GM23338 (cell line): Measurements from ENCODE around the gene PDCD10. TPM values are rescaled to one million over a fixed set of nuclear protein-coding genes. Genes with fewer than 3 reads are reported as not detected.

Source experiments
- ATAC-seq: fragments of 200-7000 bp; cut with Tn5 transposase; 3 replicates; pipeline ENCODE4 v1.9.1; 2020
- DNase-seq: peaks from one replicate; pipeline ENCODE4 v3.0.0-alpha.2; 2015; ENCODE audit warnings: low spot score
- H2AFZ ChIP-seq: fragments of 200-600 bp; sonication (generic); 2 replicates; pipeline ENCODE4 v1.8.0; 2016; ENCODE audit warnings: antibody characterized with exemption, mild to moderate bottlenecking, moderate library complexity
- H3F3A ChIP-seq: fragments of 200-600 bp; sonication (generic); replicated peaks from 2 replicates; pipeline ENCODE4 v1.8.0; 2017; ENCODE audit warnings: antibody characterized with exemption, mixed run types, low read depth
- H3K27ac ChIP-seq: fragments of 200-600 bp; sonication (generic); 2 replicates; pipeline ENCODE4 v1.6.1; 2016; ENCODE audit warnings: low read depth
- H3K27me3 ChIP-seq: fragments of 200-600 bp; sonication (generic); 2 replicates; pipeline ENCODE4 v1.8.0; 2016; ENCODE audit warnings: mild to moderate bottlenecking, mixed run types, moderate library complexity; ENCODE audit not compliant: insufficient read depth
- H3K36me3 ChIP-seq: fragments of 200-600 bp; sonication (generic); 2 replicates; pipeline ENCODE4 v1.8.0; 2016; ENCODE audit warnings: mild to moderate bottlenecking; ENCODE audit not compliant: insufficient read depth
- H3K4me1 ChIP-seq: fragments of 200-600 bp; sonication (generic); 2 replicates; pipeline ENCODE4 v1.8.0; 2016; ENCODE audit warnings: mild to moderate bottlenecking, moderate library complexity; ENCODE audit not compliant: insufficient read depth
- H3K4me2 ChIP-seq: fragments of 200-600 bp; sonication (generic); 2 replicates; pipeline ENCODE4 v1.7.1; 2017; ENCODE audit warnings: mixed run types
- H3K4me3 ChIP-seq: fragments of 200-600 bp; sonication (generic); 2 replicates; pipeline ENCODE4 v1.6.1; 2016; ENCODE audit warnings: mixed run types
- H3K79me2 ChIP-seq: fragments of 200-600 bp; sonication (generic); replicated peaks from 2 replicates; pipeline ENCODE4 v1.8.0; 2017; ENCODE audit warnings: mild to moderate bottlenecking; ENCODE audit not compliant: insufficient read depth
- H3K9me2 ChIP-seq: fragments of 200-600 bp; sonication (generic); 2 replicates; pipeline ENCODE4 v1.8.0; 2017; ENCODE audit not compliant: insufficient read depth
- H4K20me1 ChIP-seq: fragments of 200-600 bp; sonication (generic); replicated peaks from 2 replicates; pipeline ENCODE4 v1.8.0; 2017; ENCODE audit warnings: mild to moderate bottlenecking; ENCODE audit not compliant: insufficient read depth
- H3K27ac Mint-ChIP-seq: 2 replicates; pipeline ENCODE4 v1.8.0; 2020; ENCODE audit warnings: inconsistent platforms, mild to moderate bottlenecking, moderate library complexity, mixed read lengths
- H3K27me3 Mint-ChIP-seq: 3 replicates; pipeline ENCODE4 v1.8.0; 2022; ENCODE audit warnings: low read depth, mild to moderate bottlenecking, moderate library complexity, mixed read lengths, inconsistent platforms; ENCODE audit not compliant: insufficient read depth, poor library complexity
- H3K36me3 Mint-ChIP-seq: 3 replicates; pipeline ENCODE4 v1.8.0; 2021; ENCODE audit warnings: low read depth, mild to moderate bottlenecking, inconsistent platforms, moderate library complexity, mixed read lengths
- H3K4me1 Mint-ChIP-seq: 3 replicates; pipeline ENCODE4 v1.8.0; 2020; ENCODE audit warnings: mild to moderate bottlenecking, inconsistent platforms, mixed read lengths
- H3K4me3 Mint-ChIP-seq: 3 replicates; pipeline ENCODE4 v1.8.0; 2021; ENCODE audit warnings: moderate library complexity, mild to moderate bottlenecking, inconsistent platforms, mixed read lengths
- H3K9me3 Mint-ChIP-seq: 3 replicates; pipeline ENCODE4 v1.8.0; 2020; ENCODE audit warnings: moderate library complexity, mild to moderate bottlenecking, inconsistent platforms, mixed read lengths
- CREB1 ChIP-seq: fragments of 250-450 bp; sonication (Bioruptor Pico); IDR thresholded peaks from 2 replicates; pipeline ENCODE4 v1.5.0; 2020; ENCODE audit warnings: low read depth, mild to moderate bottlenecking, moderate library complexity
- EZH2 ChIP-seq: fragments of 200-600 bp; sonication (generic); IDR thresholded peaks from one replicate; pipeline ENCODE4 v1.8.0; 2017; ENCODE audit warnings: antibody characterized with exemption, mild to moderate bottlenecking, low read depth; ENCODE audit not compliant: unreplicated experiment
- EZH2phosphoT487 ChIP-seq: fragments of 200-600 bp; sonication (generic); IDR thresholded peaks from one replicate; pipeline ENCODE4 v1.8.1; 2018; ENCODE audit warnings: antibody characterized with exemption; ENCODE audit not compliant: unreplicated experiment
- JUNB ChIP-seq: IDR thresholded peaks from one replicate; pipeline ENCODE4 v1.6.1; 2016; ENCODE audit warnings: antibody characterized with exemption; ENCODE audit not compliant: unreplicated experiment
- NANOG ChIP-seq: IDR thresholded peaks from 2 replicates; pipeline ENCODE4 v1.6.1; 2016; ENCODE audit warnings: antibody characterized with exemption, borderline replicate concordance
- POLR2AphosphoS5 ChIP-seq: IDR thresholded peaks from 2 replicates; pipeline ENCODE4 v1.6.1; 2016; ENCODE audit warnings: antibody characterized with exemption, low read depth
- STAT1 ChIP-seq: IDR thresholded peaks from one replicate; pipeline ENCODE4 v1.6.1; 2016; ENCODE audit warnings: antibody characterized with exemption; ENCODE audit not compliant: unreplicated experiment
- ZNF114 ChIP-seq: fragments of 250-450 bp; sonication (Bioruptor Pico); IDR thresholded peaks from 2 replicates; pipeline ENCODE4 v1.5.0; 2020; ENCODE audit warnings: mild to moderate bottlenecking, moderate library complexity
- ZNF331 ChIP-seq: fragments of 250-450 bp; sonication (Bioruptor Pico); IDR thresholded peaks from 2 replicates; pipeline ENCODE4 v1.5.0; 2020; ENCODE audit warnings: low read depth, mild to moderate bottlenecking, moderate library complexity
- polyA plus RNA-seq: library from polyadenylated mRNA; unstranded; fragments of >200 nt; fragmentation: Nextera tagmentation; extraction: Ambion mirVana; gene quantifications from 2 replicates; pipeline ENCODE4 v1.2.1, GENCODE V29; 2016
- total RNA-seq: library from RNA; depleted of rRNA; stranded (reverse); fragments of >200 nt; shearing (Covaris generic); gene quantifications from 2 replicates; pipeline ENCODE4 v1.2.3, GENCODE V29; 2014
- TF ChIP-seq, protein P1 (sequence below), 2 experiments: fragments of 200-600 bp in 1 of 2; sonication (generic) in 1 of 2; conservative IDR thresholded peaks; 2 replicates each; pipeline versions ENCODE4 v1.5.1 to v1.6.1; 2016 to 2017; ENCODE audit warnings: antibody characterized with exemption in 2 of 2, low read depth in 2 of 2, mild to moderate bottlenecking in 2 of 2, moderate library complexity in 1 of 2
- TF ChIP-seq, protein P2 (sequence below): fragments of 250-450 bp; sonication (Bioruptor Pico); IDR thresholded peaks from 2 replicates; pipeline ENCODE4 v1.5.0; 2020; ENCODE audit warnings: mild to moderate bottlenecking, moderate library complexity
- TF ChIP-seq, protein P3 (sequence below): IDR thresholded peaks from 2 replicates; pipeline ENCODE4 v1.6.1; 2016; ENCODE audit warnings: antibody characterized with exemption
- TF ChIP-seq, protein P4 (sequence below): IDR thresholded peaks from one replicate; pipeline ENCODE4 v1.6.1; 2018; ENCODE audit warnings: antibody characterized with exemption; ENCODE audit not compliant: unreplicated experiment

The PDCD10 gene
- total and polyA plus RNA-seq, 2 experiments from 2014 or later, result 95.2 to 125 TPM

DNA sequence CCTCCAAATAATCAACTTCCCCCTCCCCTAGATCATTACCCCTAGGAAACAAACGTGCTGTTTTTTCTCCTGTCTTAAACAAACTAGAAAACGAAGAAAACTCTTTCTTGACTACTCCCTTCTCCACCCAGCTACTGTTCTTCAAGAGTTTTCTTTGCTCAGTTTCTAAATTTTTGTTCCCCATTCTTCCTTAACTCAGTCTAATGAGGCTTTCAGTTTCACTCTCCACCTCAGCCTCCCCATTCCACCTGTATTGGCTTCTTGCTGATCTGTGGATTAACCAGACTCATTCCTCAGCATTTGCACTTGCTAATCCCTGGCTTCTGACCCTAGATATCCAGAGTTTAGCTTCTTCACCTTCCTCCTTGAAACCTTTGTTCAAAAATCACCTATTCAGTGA lies 27.6 kb upstream of the PDCD10 start:
- DNase-seq (no peak), ATAC-seq (no peak)
- H3K36me3 ChIP-seq, result no peaks in the 10 kb centered on the region
- Mint-ChIP-seq H3K27me3 (no peaks in the 10 kb centered on the region), H3K4me3 (no peak overlapping the region), H3K36me3 (peaks cover 24% of the 10 kb centered on the region), H3K9me3 (peaks cover 24% of the 10 kb centered on the region), H3K4me1 (no peaks in the 10 kb centered on the region), H3K27ac (no peak overlapping the region)
- no peaks in the 10 kb centered on the region for H3K4me1 ChIP-seq
- H3K27ac ChIP-seq, result no peak overlapping the region
- no peaks in the 10 kb centered on the region for H3K79me2 ChIP-seq
- H4K20me1 ChIP-seq, result 0 out of 2 replicates have a peak, but pooled peaks cover 4% of the 10 kb centered on the region
- no peak overlapping the region for H2AFZ ChIP-seq
- TF ChIP-seq, protein P1, sequence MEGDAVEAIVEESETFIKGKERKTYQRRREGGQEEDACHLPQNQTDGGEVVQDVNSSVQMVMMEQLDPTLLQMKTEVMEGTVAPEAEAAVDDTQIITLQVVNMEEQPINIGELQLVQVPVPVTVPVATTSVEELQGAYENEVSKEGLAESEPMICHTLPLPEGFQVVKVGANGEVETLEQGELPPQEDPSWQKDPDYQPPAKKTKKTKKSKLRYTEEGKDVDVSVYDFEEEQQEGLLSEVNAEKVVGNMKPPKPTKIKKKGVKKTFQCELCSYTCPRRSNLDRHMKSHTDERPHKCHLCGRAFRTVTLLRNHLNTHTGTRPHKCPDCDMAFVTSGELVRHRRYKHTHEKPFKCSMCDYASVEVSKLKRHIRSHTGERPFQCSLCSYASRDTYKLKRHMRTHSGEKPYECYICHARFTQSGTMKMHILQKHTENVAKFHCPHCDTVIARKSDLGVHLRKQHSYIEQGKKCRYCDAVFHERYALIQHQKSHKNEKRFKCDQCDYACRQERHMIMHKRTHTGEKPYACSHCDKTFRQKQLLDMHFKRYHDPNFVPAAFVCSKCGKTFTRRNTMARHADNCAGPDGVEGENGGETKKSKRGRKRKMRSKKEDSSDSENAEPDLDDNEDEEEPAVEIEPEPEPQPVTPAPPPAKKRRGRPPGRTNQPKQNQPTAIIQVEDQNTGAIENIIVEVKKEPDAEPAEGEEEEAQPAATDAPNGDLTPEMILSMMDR (conservative IDR thresholded peaks at IDR 0.05; ENCODE audit: low read depth in 2 of 2), result no peak
- TF ChIP-seq ZNF331 (CRISPR knock-in tag), result no peak
- TF ChIP-seq EZH2, result no peak
- TF ChIP-seq, protein P2, sequence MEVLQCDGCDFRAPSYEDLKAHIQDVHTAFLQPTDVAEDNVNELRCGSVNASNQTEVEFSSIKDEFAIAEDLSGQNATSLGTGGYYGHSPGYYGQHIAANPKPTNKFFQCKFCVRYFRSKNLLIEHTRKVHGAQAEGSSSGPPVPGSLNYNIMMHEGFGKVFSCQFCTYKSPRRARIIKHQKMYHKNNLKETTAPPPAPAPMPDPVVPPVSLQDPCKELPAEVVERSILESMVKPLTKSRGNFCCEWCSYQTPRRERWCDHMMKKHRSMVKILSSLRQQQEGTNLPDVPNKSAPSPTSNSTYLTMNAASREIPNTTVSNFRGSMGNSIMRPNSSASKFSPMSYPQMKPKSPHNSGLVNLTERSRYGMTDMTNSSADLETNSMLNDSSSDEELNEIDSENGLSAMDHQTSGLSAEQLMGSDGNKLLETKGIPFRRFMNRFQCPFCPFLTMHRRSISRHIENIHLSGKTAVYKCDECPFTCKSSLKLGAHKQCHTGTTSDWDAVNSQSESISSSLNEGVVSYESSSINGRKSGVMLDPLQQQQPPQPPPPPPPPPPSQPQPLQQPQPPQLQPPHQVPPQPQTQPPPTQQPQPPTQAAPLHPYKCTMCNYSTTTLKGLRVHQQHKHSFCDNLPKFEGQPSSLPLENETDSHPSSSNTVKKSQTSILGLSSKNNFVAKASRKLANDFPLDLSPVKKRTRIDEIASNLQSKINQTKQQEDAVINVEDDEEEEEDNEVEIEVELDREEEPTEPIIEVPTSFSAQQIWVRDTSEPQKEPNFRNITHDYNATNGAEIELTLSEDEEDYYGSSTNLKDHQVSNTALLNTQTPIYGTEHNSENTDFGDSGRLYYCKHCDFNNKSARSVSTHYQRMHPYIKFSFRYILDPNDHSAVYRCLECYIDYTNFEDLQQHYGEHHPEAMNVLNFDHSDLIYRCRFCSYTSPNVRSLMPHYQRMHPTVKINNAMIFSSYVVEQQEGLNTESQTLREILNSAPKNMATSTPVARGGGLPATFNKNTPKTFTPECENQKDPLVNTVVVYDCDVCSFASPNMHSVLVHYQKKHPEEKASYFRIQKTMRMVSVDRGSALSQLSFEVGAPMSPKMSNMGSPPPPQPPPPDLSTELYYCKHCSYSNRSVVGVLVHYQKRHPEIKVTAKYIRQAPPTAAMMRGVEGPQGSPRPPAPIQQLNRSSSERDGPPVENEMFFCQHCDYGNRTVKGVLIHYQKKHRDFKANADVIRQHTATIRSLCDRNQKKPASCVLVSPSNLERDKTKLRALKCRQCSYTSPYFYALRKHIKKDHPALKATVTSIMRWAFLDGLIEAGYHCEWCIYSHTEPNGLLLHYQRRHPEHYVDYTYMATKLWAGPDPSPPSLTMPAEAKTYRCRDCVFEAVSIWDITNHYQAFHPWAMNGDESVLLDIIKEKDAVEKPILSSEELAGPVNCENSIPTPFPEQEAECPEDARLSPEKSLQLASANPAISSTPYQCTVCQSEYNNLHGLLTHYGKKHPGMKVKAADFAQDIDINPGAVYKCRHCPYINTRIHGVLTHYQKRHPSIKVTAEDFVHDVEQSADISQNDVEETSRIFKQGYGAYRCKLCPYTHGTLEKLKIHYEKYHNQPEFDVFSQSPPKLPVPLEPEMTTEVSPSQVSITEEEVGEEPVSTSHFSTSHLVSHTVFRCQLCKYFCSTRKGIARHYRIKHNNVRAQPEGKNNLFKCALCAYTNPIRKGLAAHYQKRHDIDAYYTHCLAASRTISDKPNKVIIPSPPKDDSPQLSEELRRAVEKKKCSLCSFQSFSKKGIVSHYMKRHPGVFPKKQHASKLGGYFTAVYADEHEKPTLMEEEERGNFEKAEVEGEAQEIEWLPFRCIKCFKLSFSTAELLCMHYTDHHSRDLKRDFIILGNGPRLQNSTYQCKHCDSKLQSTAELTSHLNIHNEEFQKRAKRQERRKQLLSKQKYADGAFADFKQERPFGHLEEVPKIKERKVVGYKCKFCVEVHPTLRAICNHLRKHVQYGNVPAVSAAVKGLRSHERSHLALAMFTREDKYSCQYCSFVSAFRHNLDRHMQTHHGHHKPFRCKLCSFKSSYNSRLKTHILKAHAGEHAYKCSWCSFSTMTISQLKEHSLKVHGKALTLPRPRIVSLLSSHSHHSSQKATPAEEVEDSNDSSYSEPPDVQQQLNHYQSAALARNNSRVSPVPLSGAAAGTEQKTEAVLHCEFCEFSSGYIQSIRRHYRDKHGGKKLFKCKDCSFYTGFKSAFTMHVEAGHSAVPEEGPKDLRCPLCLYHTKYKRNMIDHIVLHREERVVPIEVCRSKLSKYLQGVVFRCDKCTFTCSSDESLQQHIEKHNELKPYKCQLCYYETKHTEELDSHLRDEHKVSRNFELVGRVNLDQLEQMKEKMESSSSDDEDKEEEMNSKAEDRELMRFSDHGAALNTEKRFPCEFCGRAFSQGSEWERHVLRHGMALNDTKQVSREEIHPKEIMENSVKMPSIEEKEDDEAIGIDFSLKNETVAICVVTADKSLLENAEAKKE (CRISPR knock-in tag), result no peak
- TF ChIP-seq ZNF114, result no peak
- TF ChIP-seq STAT1, result no peak
- no peak for TF ChIP-seq JUNB
- no peak for TF ChIP-seq NANOG
- no peak for TF ChIP-seq POLR2AphosphoS5
- TF ChIP-seq, protein P3, sequence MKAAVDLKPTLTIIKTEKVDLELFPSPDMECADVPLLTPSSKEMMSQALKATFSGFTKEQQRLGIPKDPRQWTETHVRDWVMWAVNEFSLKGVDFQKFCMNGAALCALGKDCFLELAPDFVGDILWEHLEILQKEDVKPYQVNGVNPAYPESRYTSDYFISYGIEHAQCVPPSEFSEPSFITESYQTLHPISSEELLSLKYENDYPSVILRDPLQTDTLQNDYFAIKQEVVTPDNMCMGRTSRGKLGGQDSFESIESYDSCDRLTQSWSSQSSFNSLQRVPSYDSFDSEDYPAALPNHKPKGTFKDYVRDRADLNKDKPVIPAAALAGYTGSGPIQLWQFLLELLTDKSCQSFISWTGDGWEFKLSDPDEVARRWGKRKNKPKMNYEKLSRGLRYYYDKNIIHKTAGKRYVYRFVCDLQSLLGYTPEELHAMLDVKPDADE, result no peak
- no peak for TF ChIP-seq EZH2phosphoT487
- TF ChIP-seq, protein P4, sequence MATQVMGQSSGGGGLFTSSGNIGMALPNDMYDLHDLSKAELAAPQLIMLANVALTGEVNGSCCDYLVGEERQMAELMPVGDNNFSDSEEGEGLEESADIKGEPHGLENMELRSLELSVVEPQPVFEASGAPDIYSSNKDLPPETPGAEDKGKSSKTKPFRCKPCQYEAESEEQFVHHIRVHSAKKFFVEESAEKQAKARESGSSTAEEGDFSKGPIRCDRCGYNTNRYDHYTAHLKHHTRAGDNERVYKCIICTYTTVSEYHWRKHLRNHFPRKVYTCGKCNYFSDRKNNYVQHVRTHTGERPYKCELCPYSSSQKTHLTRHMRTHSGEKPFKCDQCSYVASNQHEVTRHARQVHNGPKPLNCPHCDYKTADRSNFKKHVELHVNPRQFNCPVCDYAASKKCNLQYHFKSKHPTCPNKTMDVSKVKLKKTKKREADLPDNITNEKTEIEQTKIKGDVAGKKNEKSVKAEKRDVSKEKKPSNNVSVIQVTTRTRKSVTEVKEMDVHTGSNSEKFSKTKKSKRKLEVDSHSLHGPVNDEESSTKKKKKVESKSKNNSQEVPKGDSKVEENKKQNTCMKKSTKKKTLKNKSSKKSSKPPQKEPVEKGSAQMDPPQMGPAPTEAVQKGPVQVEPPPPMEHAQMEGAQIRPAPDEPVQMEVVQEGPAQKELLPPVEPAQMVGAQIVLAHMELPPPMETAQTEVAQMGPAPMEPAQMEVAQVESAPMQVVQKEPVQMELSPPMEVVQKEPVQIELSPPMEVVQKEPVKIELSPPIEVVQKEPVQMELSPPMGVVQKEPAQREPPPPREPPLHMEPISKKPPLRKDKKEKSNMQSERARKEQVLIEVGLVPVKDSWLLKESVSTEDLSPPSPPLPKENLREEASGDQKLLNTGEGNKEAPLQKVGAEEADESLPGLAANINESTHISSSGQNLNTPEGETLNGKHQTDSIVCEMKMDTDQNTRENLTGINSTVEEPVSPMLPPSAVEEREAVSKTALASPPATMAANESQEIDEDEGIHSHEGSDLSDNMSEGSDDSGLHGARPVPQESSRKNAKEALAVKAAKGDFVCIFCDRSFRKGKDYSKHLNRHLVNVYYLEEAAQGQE, result no peak
- no peak for TF ChIP-seq CREB1 (CRISPR knock-in tag)
- no peaks in the 10 kb centered on the region for H3F3A ChIP-seq
- no peaks in the 10 kb centered on the region for H3K27me3 ChIP-seq
- H3K4me3 ChIP-seq, result no peak overlapping the region
- H3K9me2 ChIP-seq, result no peaks in the 10 kb centered on the region
- H3K4me2 ChIP-seq, result no peak overlapping the region
